GM19238 (cell line): ENCODE data around the gene MS4A14.
"Not testable (repeated sequence)": the region's sequence is repeated elsewhere in the genome, so short reads cannot be mapped to it uniquely, and the experiment has no call there.

ENCODE experiments used
- DNase-seq: peaks from one replicate; pipeline ENCODE4 v3.0.0; 2011; ENCODE audit warnings: low spot score; ENCODE audit not compliant: insufficient read length

MS4A14 gene

GRCh38 chr11:60389279-60389910, 6.9 kb upstream of the MS4A14 start:
- DNase-seq, result peak; percentile 28

GRCh38 chr11:60390419-60390818, 5.8 kb upstream of the MS4A14 start:
- no peak for DNase-seq

DNA sequence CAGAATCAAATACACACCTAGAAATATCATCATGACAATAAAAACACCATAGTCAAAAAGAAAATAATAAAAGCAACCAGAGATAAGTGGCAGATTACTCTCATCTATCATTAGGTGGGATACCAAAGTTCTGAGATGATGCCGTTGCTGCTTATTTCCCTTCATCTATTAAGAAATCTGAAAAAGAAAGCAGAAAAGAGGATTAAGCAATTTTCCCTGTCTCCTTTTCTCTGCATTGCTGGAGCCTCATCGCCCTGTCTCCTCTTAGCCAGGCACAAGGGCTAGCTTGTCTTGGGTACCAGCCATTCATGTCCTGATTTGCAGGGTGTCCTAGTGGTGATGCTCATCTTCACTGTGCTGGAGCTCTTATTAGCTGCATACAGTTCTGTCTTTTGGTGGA, 3.9 kb upstream of the MS4A14 start:
- no peak for DNase-seq

DNA sequence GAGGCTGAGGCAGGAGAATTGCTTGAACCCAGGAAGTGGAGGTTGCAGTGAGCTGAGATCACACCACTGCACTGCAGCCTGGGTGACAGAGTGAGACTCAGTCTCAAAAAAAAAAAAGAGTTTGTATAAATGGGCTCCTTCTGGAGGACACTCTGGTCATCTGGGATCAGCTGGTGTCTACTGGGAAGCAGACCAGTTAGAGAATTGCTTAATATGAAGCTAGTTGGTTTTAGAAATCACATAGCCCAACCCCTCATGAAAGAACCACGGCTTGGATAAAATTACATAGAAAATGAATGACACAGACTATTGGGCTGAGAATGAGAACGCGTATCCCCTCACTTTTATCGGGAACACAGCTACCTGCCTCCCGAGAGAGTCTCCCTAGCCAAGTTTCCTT, 3.2 kb upstream of the MS4A14 start:
- DNase-seq, result no peak

- no peak for DNase-seq
Measured at GRCh38 chr11:60394666-60395380, 1.4 kb upstream of the MS4A14 start.

- DNase-seq, result no peak
Measured at GRCh38 chr11:60396799-60397198, 540 bp downstream of the MS4A14 start.

- no peak for DNase-seq
Measured at GRCh38 chr11:60420015-60420414, 23.8 kb downstream of the MS4A14 start.

DNA sequence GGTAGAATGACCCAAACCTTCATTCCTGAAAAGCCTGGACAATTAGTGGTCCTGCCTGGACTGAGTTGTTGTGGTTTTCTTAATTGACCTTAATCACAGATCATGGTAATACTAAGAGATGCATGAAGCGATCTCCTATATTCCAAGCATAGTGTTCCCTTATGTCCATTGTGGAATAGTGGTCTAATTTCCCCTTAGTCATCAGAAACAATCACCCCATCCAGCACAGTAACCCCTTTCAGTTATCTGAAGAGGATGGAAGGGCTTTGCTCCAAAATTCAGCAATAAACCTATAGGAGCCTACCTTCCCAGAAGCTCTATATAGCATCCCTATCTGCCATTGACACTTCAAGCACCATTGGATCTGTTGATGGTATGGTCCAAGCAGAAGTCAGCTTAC, 26.4 kb downstream of the MS4A14 start:
- no peak for DNase-seq

DNA sequence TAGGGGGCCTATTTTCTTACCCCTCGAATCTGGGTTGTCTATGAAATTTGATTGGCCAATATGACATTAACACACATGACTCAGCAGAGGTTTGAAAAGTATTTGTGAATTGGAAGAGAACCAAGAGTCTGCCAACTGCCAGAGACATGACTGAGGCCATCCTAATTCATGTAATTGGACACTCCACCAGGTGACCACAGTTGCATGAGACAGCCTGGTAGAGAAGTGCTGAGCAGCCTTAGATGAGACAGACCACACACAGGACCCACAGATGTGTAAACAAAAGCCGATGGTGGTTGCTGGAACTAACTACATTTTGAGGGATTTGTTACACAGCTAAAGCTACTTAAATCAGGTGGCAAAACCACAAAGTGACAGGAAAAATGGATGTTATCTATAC, 32.3 kb downstream of the MS4A14 start:
- no peak for DNase-seq

- no peak for DNase-seq
Measured at GRCh38 chr11:60429272-60429671, 33.0 kb downstream of the MS4A14 start, which contains the start of gene MS4A5. MS4A5 (plus strand) TSS chr11:60429572; CDS start chr11:60429675, 103 bp downstream.

- DNase-seq, result no peak
Measured at GRCh38 chr11:60431251-60431650, 35.0 kb downstream of the MS4A14 start.

DNA sequence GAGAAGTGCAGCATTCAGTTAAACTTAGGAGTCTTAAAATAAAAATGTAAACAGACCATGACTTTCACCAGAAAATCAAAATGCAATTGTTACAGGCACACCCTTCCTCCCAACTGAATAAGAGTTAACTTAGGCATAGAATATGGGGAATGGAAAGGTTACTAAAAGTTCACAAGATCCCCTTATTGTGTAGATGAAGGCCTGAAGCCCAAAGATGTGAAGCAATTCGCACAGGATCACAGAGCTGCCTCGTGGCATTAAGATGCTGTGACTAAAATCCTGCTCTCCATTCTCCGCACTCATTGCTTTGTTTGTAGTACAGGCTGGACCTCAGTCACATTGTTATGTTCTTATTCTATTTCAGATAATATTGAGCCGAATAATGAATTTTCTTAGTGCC, 37.1 kb downstream of the MS4A14 start:
- DNase-seq, result no peak

- DNase-seq, result no peak
Measured at GRCh38 chr11:60447070-60447469, 50.8 kb downstream of the MS4A14 start.

DNA sequence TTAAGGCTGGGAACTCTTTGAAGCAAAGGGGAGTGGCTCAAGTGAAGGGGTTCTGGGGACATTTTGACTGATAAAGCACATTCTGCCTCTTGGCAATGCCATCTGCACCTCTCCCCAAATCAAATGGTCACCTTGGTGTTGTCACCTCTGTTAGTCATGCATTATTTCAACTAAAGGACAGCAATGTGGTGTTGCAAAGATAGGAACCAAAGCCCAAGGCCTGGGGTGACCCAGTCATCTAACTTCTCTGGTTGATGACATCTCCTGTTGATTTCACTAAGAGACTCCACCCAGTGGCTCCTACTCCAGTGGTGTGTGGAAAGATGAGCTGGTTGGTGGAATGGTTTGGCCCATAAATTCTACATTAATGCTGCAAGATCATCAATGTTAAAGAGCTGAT, 51.6 kb downstream of the MS4A14 start:
- DNase-seq, result no peak

DNA sequence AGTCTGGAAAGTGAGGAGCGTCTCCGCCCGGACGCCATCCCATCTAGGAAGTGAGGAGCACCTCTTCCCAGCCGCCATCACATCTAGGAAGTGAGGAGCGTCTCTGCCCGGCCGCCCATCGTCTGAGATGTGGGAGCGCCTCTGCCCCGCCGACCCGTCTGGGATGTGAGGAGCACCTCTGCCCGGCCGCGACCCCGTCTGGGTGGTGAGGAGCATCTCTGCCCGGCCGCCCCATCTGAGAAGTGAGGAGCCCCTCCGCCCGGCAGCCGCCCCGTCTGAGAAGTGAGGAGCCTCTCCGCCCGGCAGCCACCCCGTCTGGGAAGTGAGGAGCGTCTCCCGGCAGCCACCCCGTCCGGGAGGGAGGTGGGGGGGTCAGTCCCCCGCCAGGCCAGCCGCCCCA, 54.9 kb downstream of the MS4A14 start:
- DNase-seq, result not testable (repeated sequence)

DNA sequence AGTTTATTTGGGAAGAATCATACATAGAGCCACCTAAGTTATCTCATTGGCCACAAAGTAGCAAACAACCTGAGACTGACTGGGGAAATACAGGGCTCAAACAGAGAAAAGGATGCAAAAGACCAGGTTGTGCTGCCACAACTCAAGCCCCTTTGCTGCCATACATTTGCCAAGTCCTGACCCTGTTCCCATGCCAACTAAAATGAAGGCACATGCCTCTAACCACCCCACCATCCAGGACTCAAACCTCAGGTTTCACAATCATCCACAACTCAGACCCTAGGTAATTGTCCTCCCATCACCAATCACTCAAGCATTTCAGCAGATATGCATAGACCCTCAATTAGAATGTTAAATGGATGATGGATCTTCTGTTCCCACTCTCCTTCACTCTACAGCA, 58.0 kb downstream of the MS4A14 start:
- no peak for DNase-seq

DNA sequence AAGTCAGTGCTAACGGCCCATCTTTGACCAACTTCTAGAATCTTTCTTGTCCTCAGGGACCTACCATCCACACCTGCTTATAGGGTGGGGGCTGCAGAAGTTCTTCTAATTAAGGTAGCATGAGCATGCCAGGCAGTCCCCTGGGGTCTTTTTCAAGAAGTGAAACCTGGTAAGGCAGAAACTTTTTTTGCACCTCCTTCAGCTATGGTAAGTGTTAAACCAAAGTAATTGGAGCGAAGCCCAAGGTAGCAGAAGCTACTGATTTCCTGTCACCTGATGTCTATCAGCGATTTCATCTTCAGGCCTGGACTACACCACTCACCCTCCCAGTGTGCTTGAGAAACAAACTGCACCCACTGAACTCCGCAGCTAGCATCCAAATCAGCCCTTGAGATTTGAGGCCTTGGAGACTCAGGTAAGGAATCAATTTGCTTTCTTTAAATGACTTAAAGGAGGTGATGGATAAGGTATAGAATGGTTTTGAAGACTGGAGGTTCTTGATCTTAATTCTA, 59.3 kb downstream of the MS4A14 start, which contains the start of gene MS4A1:
TSS of gene MS4A1 (plus strand) at position 317 of the 512 bp plus-strand sequence. CDS start 6,528 bp downstream, outside the sequence.
- DNase-seq, result peak; percentile 69

DNA sequence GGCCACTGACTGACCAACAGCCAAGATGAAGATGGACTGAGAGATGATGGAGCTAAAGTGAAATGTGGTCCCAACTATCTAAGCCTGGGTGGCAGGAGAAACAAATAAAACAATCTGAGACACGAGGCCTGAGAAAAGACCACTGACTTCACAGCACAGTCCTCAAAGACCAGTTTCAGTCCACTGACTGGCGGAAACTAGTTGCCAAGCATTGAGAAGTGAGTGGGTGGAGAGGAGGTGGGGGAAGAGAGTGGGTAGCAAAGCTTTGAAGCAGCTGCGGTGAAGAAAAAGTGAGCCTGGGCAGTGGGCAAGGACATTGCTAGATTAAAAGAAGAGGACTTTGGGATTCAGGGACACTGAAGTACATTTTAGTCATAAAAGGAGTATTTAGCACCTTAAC, 61.3 kb downstream of the MS4A14 start:
- no peak for DNase-seq

DNA sequence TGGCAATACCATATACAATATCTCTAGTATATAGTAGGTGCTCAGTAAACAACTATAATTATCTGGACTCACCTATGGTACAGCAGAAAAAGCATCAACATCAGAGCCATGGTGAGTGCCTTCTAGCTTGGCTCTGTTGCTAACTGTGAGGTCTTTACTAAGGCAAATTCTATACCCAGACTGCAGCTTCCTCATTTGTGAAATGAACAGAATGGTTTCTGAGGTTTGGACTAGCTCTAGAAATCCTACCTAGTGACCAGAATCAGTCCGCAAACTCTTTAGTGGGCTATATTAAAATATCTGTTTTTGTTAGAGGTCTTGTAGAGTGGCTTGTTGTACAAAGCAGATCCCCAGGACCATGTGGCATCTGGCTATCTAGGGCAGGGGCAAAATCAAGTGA, 63.1 kb downstream of the MS4A14 start:
- no peak for DNase-seq
